ENCODE results near the gene CD33.

GRCh38 chr19:51271067-51271466 is 46.2 kb downstream of the CD33 start:
- no peak for TF ChIP-seq CTCF (conservative IDR thresholded peaks at IDR 0.05; ENCODE audit: low read length)
- no peak for TF ChIP-seq EZH2phosphoT487 (IDR thresholded peaks at IDR 0.05; ENCODE audit: borderline replicate concordance)
